ENCODE measurements around the gene COTL1.

The COTL1 gene

GRCh38 chr16:84517366-84517765 lies 100.5 kb downstream of the COTL1 start:
- peaks cover 75% of the 10 kb centered on the region for H3K4me1 Mint-ChIP-seq
- peaks cover 6% of the 10 kb centered on the region for H3K27me3 Mint-ChIP-seq (ENCODE audit: low read depth, poor library complexity)
- no peaks in the 10 kb centered on the region for H3K36me3 Mint-ChIP-seq (ENCODE audit: low read depth)
- H3K4me3 Mint-ChIP-seq: no peak overlapping the region
- H3K9me3 Mint-ChIP-seq: no peaks in the 10 kb centered on the region
- no peak for TF ChIP-seq CTCF (IDR thresholded peaks at IDR 0.05)
- no peak overlapping the region for H3K27ac Mint-ChIP-seq
- DNase-seq: no peak
